ENCODE results near the gene PCDH9. TPM values are rescaled to one million over a fixed set of nuclear protein-coding genes. Genes with fewer than 3 reads are reported as not detected.

PCDH9 gene
- total and polyA plus RNA-seq, 4 experiments from 2014 or later: 0.08 to 0.18 (median 0.14) TPM

DNA sequence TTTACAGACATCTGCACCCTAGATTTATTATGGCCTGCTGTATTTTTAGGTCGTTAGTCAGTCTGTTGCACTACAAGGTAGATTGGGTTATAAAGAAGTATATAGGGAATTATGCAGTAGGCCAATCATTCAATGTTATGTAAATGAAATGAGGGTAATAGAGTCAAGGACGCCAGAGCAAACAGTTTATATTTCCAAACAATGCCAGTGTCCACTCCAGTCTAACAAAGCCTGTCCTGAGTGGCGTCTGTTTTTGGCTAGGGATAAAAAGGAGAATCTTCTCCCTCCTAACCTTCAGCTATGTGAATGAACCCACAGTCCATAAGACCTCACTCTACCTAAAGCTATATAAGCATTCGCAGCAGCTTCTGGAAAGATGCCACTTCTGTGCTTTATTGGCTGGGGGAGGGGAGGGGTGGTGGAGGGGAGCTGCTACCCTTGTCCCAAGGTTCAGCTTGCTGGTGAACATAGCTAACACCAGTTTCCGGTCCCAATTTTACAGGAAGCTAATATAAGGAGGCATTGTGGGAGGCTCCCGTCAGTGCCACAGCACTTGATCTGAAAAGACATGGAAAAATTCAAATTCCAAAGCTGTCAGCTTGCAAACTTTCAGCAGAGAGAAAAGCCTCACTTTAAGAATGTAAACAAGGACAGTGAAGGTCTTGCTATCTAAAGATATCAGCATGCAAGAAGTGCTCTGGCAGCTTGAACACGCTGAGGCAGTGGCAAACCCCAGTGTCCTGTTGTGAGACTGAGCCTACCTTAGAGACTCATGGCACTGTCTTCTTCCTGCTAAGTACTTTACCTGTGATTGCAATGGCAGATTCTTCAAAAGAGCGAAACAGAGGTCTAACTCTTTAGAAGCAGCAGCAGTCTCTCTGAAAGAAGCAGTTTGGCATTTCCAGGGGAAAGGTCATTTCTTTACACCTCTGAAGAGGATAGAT lies 369.9 kb downstream of the PCDH9 start:
- CTCF ChIA-PET (ENCODE audit: partially characterized antibody): no interaction called here
- no peak overlapping the region for H3K4me3 ChIP-seq (ENCODE audit: low read length in 2 of 2)
- Mint-ChIP-seq H3K4me3 (no peak overlapping the region), H3K4me1 (no peaks in the 10 kb centered on the region), H3K9me3 (peaks cover 0 to 10% (median 4%) of the 10 kb centered on the region in 8 donors), H3K27me3 (no peaks in the 10 kb centered on the region), H3K36me3 (no peaks in the 10 kb centered on the region), H3K27ac (no peak overlapping the region)
- no peak for DNase-seq
- POLR2A ChIA-PET (ENCODE audit: partially characterized antibody): no interaction called here
- H3K9me3 ChIP-seq (ENCODE audit: control insufficient read depth in 1 of 2, low read length in 2 of 2): no peaks in the 10 kb centered on the region
- no peaks in the 10 kb centered on the region for H3K27me3 ChIP-seq (ENCODE audit: insufficient read depth, low read length)
- H3K4me1 ChIP-seq (ENCODE audit: insufficient read depth, low read length): no peaks in the 10 kb centered on the region
- intact Hi-C loops (cut with micrococcal nuclease): no loop called here
- no peak overlapping the region for H3K27ac ChIP-seq (ENCODE audit: low read depth, low read length)
- H3K36me3 ChIP-seq (ENCODE audit: insufficient read depth, low read length): no peaks in the 10 kb centered on the region

DNA sequence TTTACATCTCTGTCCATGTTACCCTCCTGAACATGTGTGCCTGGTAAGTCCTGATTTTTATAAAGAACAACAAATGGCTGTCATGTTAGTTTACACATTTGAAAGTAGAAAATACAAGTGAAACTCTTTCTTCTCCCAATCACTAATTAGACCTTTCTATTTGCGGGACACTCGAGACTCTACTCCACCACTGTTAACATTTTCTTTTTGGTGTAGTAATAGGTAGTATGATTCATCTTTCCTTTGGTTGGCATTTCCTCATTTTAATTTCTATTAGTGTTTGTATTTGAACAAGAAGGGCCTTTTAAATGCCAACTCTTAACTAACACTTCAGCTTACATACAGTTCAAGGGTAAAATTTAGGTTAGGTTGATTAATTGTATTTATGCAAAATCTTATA lies 371.1 kb downstream of the PCDH9 start:
- Histone ChIP-seq H3K9me3 (ENCODE audit: control insufficient read depth in 1 of 2, low read length in 2 of 2) (no peaks in the 10 kb centered on the region), H3K36me3 (ENCODE audit: insufficient read depth, low read length) (no peaks in the 10 kb centered on the region), H3K4me1 (ENCODE audit: insufficient read depth, low read length) (no peaks in the 10 kb centered on the region), H3K27ac (ENCODE audit: low read depth, low read length) (no peak overlapping the region), H3K4me3 (ENCODE audit: low read length in 2 of 2) (no peak overlapping the region), H3K27me3 (ENCODE audit: insufficient read depth, low read length) (no peaks in the 10 kb centered on the region)
- Mint-ChIP-seq H3K27ac (no peak overlapping the region), H3K4me1 (no peaks in the 10 kb centered on the region), H3K9me3 (peaks cover 0 to 10% (median 3%) of the 10 kb centered on the region in 8 donors), H3K27me3 (no peaks in the 10 kb centered on the region), H3K36me3 (no peaks in the 10 kb centered on the region), H3K4me3 (no peak overlapping the region)
- no peak for DNase-seq
- ChIA-PET POLR2A (ENCODE audit: partially characterized antibody) (no interaction called here), CTCF (ENCODE audit: partially characterized antibody) (no interaction called here)
- intact Hi-C loops (cut with micrococcal nuclease): no loop called here

- H3K4me1 Mint-ChIP-seq: no peaks in the 10 kb centered on the region
- no peak overlapping the region for H3K4me3 Mint-ChIP-seq
- Histone ChIP-seq H3K27me3 (ENCODE audit: insufficient read depth, low read length) (no peaks in the 10 kb centered on the region), H3K4me1 (ENCODE audit: insufficient read depth, low read length) (no peaks in the 10 kb centered on the region), H3K4me3 (ENCODE audit: low read length in 2 of 2) (no peak overlapping the region), H3K27ac (ENCODE audit: low read depth, low read length) (no peak overlapping the region), H3K36me3 (ENCODE audit: insufficient read depth, low read length) (no peaks in the 10 kb centered on the region), H3K9me3 (ENCODE audit: control insufficient read depth in 1 of 2, low read length in 2 of 2) (no peaks in the 10 kb centered on the region)
- no peak overlapping the region for H3K27ac Mint-ChIP-seq
- no peak for DNase-seq
- CTCF ChIA-PET (ENCODE audit: partially characterized antibody): no interaction called here
- peaks cover 0 to 10% (median 2%) of the 10 kb centered on the region in 8 donors for H3K9me3 Mint-ChIP-seq
- H3K36me3 Mint-ChIP-seq: no peaks in the 10 kb centered on the region
- POLR2A ChIA-PET (ENCODE audit: partially characterized antibody): no interaction called here
- no peaks in the 10 kb centered on the region for H3K27me3 Mint-ChIP-seq
- intact Hi-C loops (cut with micrococcal nuclease): no loop called here
Observed at GRCh38 chr13:66858163-66858562, 372.0 kb downstream of the PCDH9 start.

DNA sequence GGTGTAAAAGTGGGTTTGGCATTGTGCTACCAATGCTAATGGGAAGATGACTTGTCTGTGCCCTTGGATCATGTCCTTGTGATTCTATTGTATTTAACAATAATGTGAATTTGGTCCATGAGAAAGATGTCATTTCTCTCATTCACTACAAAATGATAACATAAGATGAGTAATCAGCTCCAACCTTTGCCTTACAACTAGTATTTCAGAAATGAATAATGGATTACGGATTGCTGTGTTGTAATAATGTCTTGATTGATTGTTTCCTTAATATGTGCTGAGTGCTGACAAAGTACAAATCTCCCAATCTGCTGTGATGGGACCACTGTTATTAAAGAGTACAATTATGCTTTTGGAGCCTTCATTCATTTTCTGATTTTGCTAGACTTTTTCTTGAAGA lies 375.0 kb downstream of the PCDH9 start:
- H3K4me1 ChIP-seq (ENCODE audit: insufficient read depth, low read length): no peaks in the 10 kb centered on the region
- no peaks in the 10 kb centered on the region for H3K36me3 ChIP-seq (ENCODE audit: insufficient read depth, low read length)
- Mint-ChIP-seq H3K36me3 (no peaks in the 10 kb centered on the region), H3K9me3 (peaks cover 0 to 10% (median 3%) of the 10 kb centered on the region in 8 donors), H3K4me1 (no peaks in the 10 kb centered on the region), H3K4me3 (no peak overlapping the region), H3K27ac (no peak overlapping the region), H3K27me3 (no peaks in the 10 kb centered on the region)
- no peak for DNase-seq
- intact Hi-C loops (cut with micrococcal nuclease): no loop called here
- no peaks in the 10 kb centered on the region for H3K27me3 ChIP-seq (ENCODE audit: insufficient read depth, low read length)
- H3K9me3 ChIP-seq (ENCODE audit: control insufficient read depth in 1 of 2, low read length in 2 of 2): no peaks in the 10 kb centered on the region
- POLR2A ChIA-PET (ENCODE audit: partially characterized antibody): no interaction called here
- H3K27ac ChIP-seq (ENCODE audit: low read depth, low read length): no peak overlapping the region
- no peak overlapping the region for H3K4me3 ChIP-seq (ENCODE audit: low read length in 2 of 2)
- CTCF ChIA-PET (ENCODE audit: partially characterized antibody): no interaction called here

- CTCF ChIA-PET (ENCODE audit: partially characterized antibody): no interaction called here
- H3K4me1 Mint-ChIP-seq: no peaks in the 10 kb centered on the region
Observed at GRCh38 chr13:66853564-66853963, 376.6 kb downstream of the PCDH9 start.

GRCh38 chr13:66849706-66850105 lies 380.4 kb downstream of the PCDH9 start:
- Histone ChIP-seq H3K4me3 (ENCODE audit: low read length in 2 of 2) (no peak overlapping the region), H3K27me3 (ENCODE audit: insufficient read depth, low read length) (no peaks in the 10 kb centered on the region), H3K4me1 (ENCODE audit: insufficient read depth, low read length) (no peaks in the 10 kb centered on the region), H3K9me3 (ENCODE audit: control insufficient read depth in 1 of 2, low read length in 2 of 2) (no peaks in the 10 kb centered on the region), H3K36me3 (ENCODE audit: insufficient read depth, low read length) (no peaks in the 10 kb centered on the region), H3K27ac (ENCODE audit: low read depth, low read length) (no peak overlapping the region)
- intact Hi-C loops (cut with micrococcal nuclease): no loop called here
- POLR2A ChIA-PET (ENCODE audit: partially characterized antibody): no interaction called here
- H3K4me3 Mint-ChIP-seq: no peak overlapping the region
- H3K27me3 Mint-ChIP-seq: no peaks in the 10 kb centered on the region
- CTCF ChIA-PET (ENCODE audit: partially characterized antibody): no interaction called here
- no peaks in the 10 kb centered on the region for H3K4me1 Mint-ChIP-seq
- H3K27ac Mint-ChIP-seq: no peak overlapping the region
- H3K36me3 Mint-ChIP-seq: no peaks in the 10 kb centered on the region
- H3K9me3 Mint-ChIP-seq: peaks cover 0 to 20% (median 4%) of the 10 kb centered on the region in 8 donors
- no peak for DNase-seq

More at GRCh38 chr13:66853564-66853963, 376.6 kb downstream of the PCDH9 start:
- no peaks in the 10 kb centered on the region for H3K4me1 ChIP-seq (ENCODE audit: insufficient read depth, low read length)
- H3K9me3 ChIP-seq (ENCODE audit: control insufficient read depth in 1 of 2, low read length in 2 of 2): no peaks in the 10 kb centered on the region
- Mint-ChIP-seq H3K9me3 (peaks cover 0 to 15% (median 3%) of the 10 kb centered on the region in 8 donors), H3K27ac (no peak overlapping the region), H3K27me3 (no peaks in the 10 kb centered on the region), H3K36me3 (no peaks in the 10 kb centered on the region), H3K4me3 (no peak overlapping the region)
- no peak overlapping the region for H3K27ac ChIP-seq (ENCODE audit: low read depth, low read length)
- DNase-seq: no peak
- no peak overlapping the region for H3K4me3 ChIP-seq (ENCODE audit: low read length in 2 of 2)
- POLR2A ChIA-PET (ENCODE audit: partially characterized antibody): no interaction called here
- no peaks in the 10 kb centered on the region for H3K36me3 ChIP-seq (ENCODE audit: insufficient read depth, low read length)
- H3K27me3 ChIP-seq (ENCODE audit: insufficient read depth, low read length): no peaks in the 10 kb centered on the region
- intact Hi-C loops (cut with micrococcal nuclease): no loop called here

DNA sequence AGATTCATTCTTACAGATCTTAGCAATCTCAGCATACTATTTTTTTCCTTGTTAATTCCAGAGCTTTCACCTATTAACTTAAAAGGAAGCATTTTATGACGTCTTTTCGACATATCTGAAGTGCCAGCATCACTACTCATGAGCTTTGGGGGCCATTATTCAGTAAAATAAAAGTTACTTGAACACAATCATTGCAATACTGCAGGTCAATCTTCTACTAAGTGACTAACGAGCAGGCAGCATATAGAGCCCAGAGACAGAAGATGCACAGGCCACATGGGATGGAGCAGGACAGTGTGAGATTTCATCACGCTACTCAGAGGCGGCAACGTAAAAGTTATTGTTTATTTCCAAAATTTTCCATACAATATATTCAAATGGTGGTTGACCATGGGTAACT lies 382.6 kb downstream of the PCDH9 start:
- H3K36me3 ChIP-seq (ENCODE audit: insufficient read depth, low read length): no peaks in the 10 kb centered on the region
- H3K27ac ChIP-seq (ENCODE audit: low read depth, low read length): no peak overlapping the region
- H3K27me3 Mint-ChIP-seq: no peaks in the 10 kb centered on the region
- ChIA-PET POLR2A (ENCODE audit: partially characterized antibody) (no interaction called here), CTCF (ENCODE audit: partially characterized antibody) (no interaction called here)
- H3K9me3 Mint-ChIP-seq: peaks cover 0 to 20% (median 4%) of the 10 kb centered on the region in 8 donors
- no peaks in the 10 kb centered on the region for H3K4me1 ChIP-seq (ENCODE audit: insufficient read depth, low read length)
- H3K9me3 ChIP-seq (ENCODE audit: control insufficient read depth in 1 of 2, low read length in 2 of 2): no peaks in the 10 kb centered on the region
- H3K36me3 Mint-ChIP-seq: no peaks in the 10 kb centered on the region
- H3K4me3 ChIP-seq (ENCODE audit: low read length in 2 of 2): no peak overlapping the region
- H3K27ac Mint-ChIP-seq: no peak overlapping the region
- H3K4me1 Mint-ChIP-seq: no peaks in the 10 kb centered on the region
- intact Hi-C loops (cut with micrococcal nuclease): no loop called here
- H3K4me3 Mint-ChIP-seq: no peak overlapping the region
- no peaks in the 10 kb centered on the region for H3K27me3 ChIP-seq (ENCODE audit: insufficient read depth, low read length)
- no peak for DNase-seq

All from CD4-positive, alpha-beta memory T cell (primary cell).